HepG2 (cell line): Measurements from ENCODE around the gene MEPE. TPM values are rescaled to one million over a fixed set of nuclear protein-coding genes. Genes with fewer than 3 reads are reported as not detected.

Experiments
- CENPBD1 ChIP-seq: sonication (generic); formaldehyde crosslinking; IDR thresholded peaks from 2 replicates; pipeline ENCODE4 v1.8.0; 2022; ENCODE audit warnings: missing genetic modification reagents, low read depth, mild to moderate bottlenecking, borderline replicate concordance
- KAT8 ChIP-seq: IDR thresholded peaks from 2 replicates; pipeline ENCODE4 v1.6.1; 2016; ENCODE audit warnings: missing genetic modification reagents, missing compliant biosample characterization
- KLF6 ChIP-seq: IDR thresholded peaks from 2 replicates; pipeline ENCODE4 v1.8.0; 2016; ENCODE audit warnings: missing biosample characterization, missing genetic modification reagents
- MAZ ChIP-seq, 2 experiments: sonication (generic) in 1 of 2; formaldehyde crosslinking in 1 of 2; IDR thresholded peaks; 2 replicates each; pipeline versions ENCODE4 v1.5.0 to v1.6.1; 2012 to 2020; ENCODE audit warnings: low read depth in 2 of 2, mild to moderate bottlenecking in 2 of 2, borderline replicate concordance in 1 of 2, improper control_type of control experiment in 1 of 2, low read length in 1 of 2, missing genetic modification reagents in 1 of 2, moderate library complexity in 1 of 2
- NCOA2 ChIP-seq: sonication (generic); formaldehyde crosslinking; IDR thresholded peaks from 2 replicates; pipeline ENCODE4 v1.8.0; 2022; ENCODE audit warnings: inconsistent platforms
- NFRKB ChIP-seq: fragments of 450-650 bp; IDR thresholded peaks from 2 replicates; pipeline ENCODE4 v1.6.1; 2017
- REL ChIP-seq: sonication (generic); formaldehyde crosslinking; conservative IDR thresholded peaks from 2 replicates; pipeline ENCODE4 v1.8.0; 2022; ENCODE audit warnings: mild to moderate bottlenecking, missing genetic modification reagents, moderate library complexity
- RXRB ChIP-seq: IDR thresholded peaks from 2 replicates; pipeline ENCODE4 v1.6.1; 2016; ENCODE audit warnings: borderline replicate concordance, missing genetic modification reagents, missing compliant biosample characterization
- SCMH1 ChIP-seq: sonication (generic); formaldehyde crosslinking; IDR thresholded peaks from 2 replicates; pipeline ENCODE4 v1.9.0; 2021; ENCODE audit warnings: missing genetic modification reagents, mild to moderate bottlenecking, borderline replicate concordance
- SNAPC2 ChIP-seq: sonication (generic); formaldehyde crosslinking; IDR thresholded peaks from 2 replicates; pipeline ENCODE4 v1.8.1; 2022; ENCODE audit warnings: mild to moderate bottlenecking, missing genetic modification reagents
- SNAPC4 ChIP-seq: sonication (generic); formaldehyde crosslinking; IDR thresholded peaks from 2 replicates; pipeline ENCODE4 v1.4.0; 2020; ENCODE audit warnings: mild to moderate bottlenecking, missing genetic modification reagents
- TCF7 ChIP-seq: sonication (generic); IDR thresholded peaks from 2 replicates; pipeline ENCODE4 v1.6.1; 2016; ENCODE audit warnings: antibody characterized with exemption, low read depth
- ZBTB3 ChIP-seq: sonication (generic); formaldehyde crosslinking; IDR thresholded peaks from 2 replicates; pipeline ENCODE4 v1.4.0; 2020; ENCODE audit warnings: low read depth, mild to moderate bottlenecking, moderate library complexity, missing genetic modification reagents, borderline replicate concordance
- ZBTB33 ChIP-seq: sonication (generic); formaldehyde crosslinking; IDR thresholded peaks from 2 replicates; pipeline ENCODE4 v1.4.0; 2020; ENCODE audit warnings: missing genetic modification reagents
- ZMAT3 ChIP-seq: sonication (generic); formaldehyde crosslinking; conservative IDR thresholded peaks from 2 replicates; pipeline ENCODE4 v1.7.0; 2021; ENCODE audit warnings: missing genetic modification reagents
- ZMYM3 ChIP-seq: sonication (generic); formaldehyde crosslinking; IDR thresholded peaks from 2 replicates; pipeline ENCODE4 v1.5.1; 2020; ENCODE audit warnings: mild to moderate bottlenecking, missing genetic modification reagents
- ZMYM4 ChIP-seq: sonication (generic); formaldehyde crosslinking; IDR thresholded peaks from 2 replicates; pipeline ENCODE4 v1.8.1; 2023; ENCODE audit warnings: mild to moderate bottlenecking, missing genetic modification reagents
- ZNF335 ChIP-seq: sonication (generic); formaldehyde crosslinking; IDR thresholded peaks from 2 replicates; pipeline ENCODE4 v1.4.0; 2020; ENCODE audit warnings: missing genetic modification reagents
- ZNF672 ChIP-seq: sonication (generic); formaldehyde crosslinking; IDR thresholded peaks from 2 replicates; pipeline ENCODE4 v1.8.1; 2022; ENCODE audit warnings: missing genetic modification reagents
- ZSCAN29 ChIP-seq: sonication (generic); formaldehyde crosslinking; conservative IDR thresholded peaks from 2 replicates; pipeline ENCODE4 v1.4.0; 2020; ENCODE audit warnings: mild to moderate bottlenecking, missing genetic modification reagents
- polyA plus RNA-seq, 8 experiments: library from polyadenylated mRNA; depleted of rRNA in 3 of 8; stranded (reverse) in 7 of 8; unstranded in 1 of 8; fragments of >200 nt; fragmentation: Illumina TruSeq in 4 of 8; extraction: Trizol in 4 of 8; gene quantifications; 2 replicates each; pipeline versions ENCODE4 v1.2.1 to v1.2.3, GENCODE V29; 2011 to 2016; ENCODE audit warnings: low read depth in 4 of 8, missing spikeins in 1 of 8, mixed read lengths in 1 of 8; ENCODE audit not compliant: insufficient read depth in 1 of 8
- total RNA-seq, 5 experiments: library from RNA; depleted of rRNA; stranded (reverse); fragments of >200 nt; fragmentation: Illumina TruSeq; extraction: Trizol; gene quantifications; 2 replicates each; pipeline ENCODE4 v1.2.3, GENCODE V29; 2016; ENCODE audit warnings: low read depth in 1 of 5
- TF ChIP-seq, protein P1 (sequence below): sonication (generic); formaldehyde crosslinking; IDR thresholded peaks from 2 replicates; pipeline ENCODE4; 2020; ENCODE audit warnings: missing genetic modification reagents, mild to moderate bottlenecking, borderline replicate concordance

MEPE gene
- total and polyA plus RNA-seq, 2 of the 13 experiments (the other 11 are each of a cell fraction or from before 2014, with no cell fraction given), result 0.04 TPM; not detected in 1

- no peak for TF ChIP-seq ZBTB33 (CRISPR knock-in tag)
- TF ChIP-seq ZSCAN29 (CRISPR knock-in tag), result no peak
- peak; percentile 79 for TF ChIP-seq NCOA2 (CRISPR knock-in tag)
- no peak for TF ChIP-seq MAZ (IDR thresholded peaks at IDR 0.05; ENCODE audit: borderline replicate concordance, low read depth, low read length)
- TF ChIP-seq MAZ (CRISPR knock-in tag; IDR thresholded peaks at IDR 0.05; ENCODE audit: low read depth), result no peak
- peak; percentile 36; the same call in 1 of the 2 replicates for TF ChIP-seq TCF7
- TF ChIP-seq ZMYM3 (CRISPR knock-in tag), result no peak
- 0 out of 2 replicates have a peak, but pooled peaks have one; percentile 26 for TF ChIP-seq ZMAT3 (CRISPR knock-in tag)
- TF ChIP-seq NFRKB, result no peak
- no peak for TF ChIP-seq ZNF672 (CRISPR knock-in tag)
- TF ChIP-seq RXRB (CRISPR knock-in tag), result peak; percentile 82
- no peak for TF ChIP-seq SNAPC4 (CRISPR knock-in tag)
- TF ChIP-seq, protein P1, sequence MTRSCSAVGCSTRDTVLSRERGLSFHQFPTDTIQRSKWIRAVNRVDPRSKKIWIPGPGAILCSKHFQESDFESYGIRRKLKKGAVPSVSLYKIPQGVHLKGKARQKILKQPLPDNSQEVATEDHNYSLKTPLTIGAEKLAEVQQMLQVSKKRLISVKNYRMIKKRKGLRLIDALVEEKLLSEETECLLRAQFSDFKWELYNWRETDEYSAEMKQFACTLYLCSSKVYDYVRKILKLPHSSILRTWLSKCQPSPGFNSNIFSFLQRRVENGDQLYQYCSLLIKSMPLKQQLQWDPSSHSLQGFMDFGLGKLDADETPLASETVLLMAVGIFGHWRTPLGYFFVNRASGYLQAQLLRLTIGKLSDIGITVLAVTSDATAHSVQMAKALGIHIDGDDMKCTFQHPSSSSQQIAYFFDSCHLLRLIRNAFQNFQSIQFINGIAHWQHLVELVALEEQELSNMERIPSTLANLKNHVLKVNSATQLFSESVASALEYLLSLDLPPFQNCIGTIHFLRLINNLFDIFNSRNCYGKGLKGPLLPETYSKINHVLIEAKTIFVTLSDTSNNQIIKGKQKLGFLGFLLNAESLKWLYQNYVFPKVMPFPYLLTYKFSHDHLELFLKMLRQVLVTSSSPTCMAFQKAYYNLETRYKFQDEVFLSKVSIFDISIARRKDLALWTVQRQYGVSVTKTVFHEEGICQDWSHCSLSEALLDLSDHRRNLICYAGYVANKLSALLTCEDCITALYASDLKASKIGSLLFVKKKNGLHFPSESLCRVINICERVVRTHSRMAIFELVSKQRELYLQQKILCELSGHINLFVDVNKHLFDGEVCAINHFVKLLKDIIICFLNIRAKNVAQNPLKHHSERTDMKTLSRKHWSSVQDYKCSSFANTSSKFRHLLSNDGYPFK (CRISPR knock-in tag), result no peak
- peak; percentile 36; the same call in 1 of the 2 replicates for TF ChIP-seq ZMYM4 (CRISPR knock-in tag)
- no peak for TF ChIP-seq CENPBD1 (CRISPR knock-in tag)
- no peak for TF ChIP-seq ZBTB3 (CRISPR knock-in tag)
- TF ChIP-seq SCMH1, result no peak
- no peak for TF ChIP-seq SNAPC2 (CRISPR knock-in tag)
- no peak for TF ChIP-seq ZNF335
- no peak for TF ChIP-seq REL
- no peak; the same call in 1 of the 2 replicates for TF ChIP-seq KLF6
- no peak; the same call in 1 of the 2 replicates for TF ChIP-seq KAT8
Measured at GRCh38 chr4:87865288-87865687, 32.5 kb downstream of the MEPE start (continued).
